GM04503 (cell line): ENCODE results near the gene DNAH11.
"Not testable (repeated sequence)": the region's sequence is repeated elsewhere in the genome, so short reads cannot be mapped to it uniquely, and the experiment has no call there.

Experiments used
- DNase-seq: peaks from one replicate; pipeline ENCODE4 v3.0.0-alpha.2; 2012; ENCODE audit warnings: low read depth

DNAH11 gene

GRCh38 chr7:21933293-21933692 lies 390.5 kb downstream of the DNAH11 start:
- not testable (repeated sequence) for DNase-seq

GRCh38 chr7:21934808-21935207 lies 392.0 kb downstream of the DNAH11 start:
- no peak for DNase-seq

- no peak for DNase-seq
Observed at GRCh38 chr7:21938463-21938862, 395.6 kb downstream of the DNAH11 start.

- DNase-seq, result peak; percentile 8
Observed at GRCh38 chr7:21939136-21939857, 396.5 kb downstream of the DNAH11 start.

- DNase-seq, result no peak
Observed at GRCh38 chr7:21939858-21940372, 397.1 kb downstream of the DNAH11 start.

GRCh38 chr7:21941611-21942141 lies 398.8 kb downstream of the DNAH11 start:
- DNase-seq, result peak; percentile 11

- no peak for DNase-seq
Observed at GRCh38 chr7:21942955-21943354, 400.1 kb downstream of the DNAH11 start.

- no peak for DNase-seq
Observed at GRCh38 chr7:21943436-21943835, 400.6 kb downstream of the DNAH11 start.

- DNase-seq, result peak; percentile 8
Observed at GRCh38 chr7:21944616-21945453, 402.0 kb downstream of the DNAH11 start.

GRCh38 chr7:21945454-21946221 lies 402.8 kb downstream of the DNAH11 start, which contains the start of gene CDCA7L:
Gene CDCA7L (minus strand): TSS chr7:21945899. CDS start chr7:21945804, 95 bp downstream.
- DNase-seq, result peak; percentile 21

- no peak for DNase-seq
Observed at GRCh38 chr7:21946222-21946709, 403.4 kb downstream of the DNAH11 start.

- DNase-seq, result no peak
Observed at GRCh38 chr7:21947056-21947455, 404.2 kb downstream of the DNAH11 start.

- no peak for DNase-seq
Observed at GRCh38 chr7:21947946-21948345, 405.1 kb downstream of the DNAH11 start.

- no peak for DNase-seq
Observed at GRCh38 chr7:21948364-21948763, 405.5 kb downstream of the DNAH11 start.

GRCh38 chr7:21948887-21949540 lies 406.2 kb downstream of the DNAH11 start:
- no peak for DNase-seq
